Neuronal stem cell (in vitro differentiated cells): ENCODE measurements around the gene ZACN.
"Not testable (repeated sequence)": the region's sequence is repeated elsewhere in the genome, so short reads cannot be mapped to it uniquely, and the experiment has no call there.

ENCODE experiments used
- DNase-seq: peaks from one replicate; pipeline ENCODE4 v3.0.0-alpha.2; 2013; ENCODE audit warnings: low spot score
- H2AFZ ChIP-seq: one replicate; pipeline ENCODE4 v1.6.1; 2013; ENCODE audit warnings: mild to moderate bottlenecking, low read length, inconsistent platforms
- H2AK5ac ChIP-seq: 2 replicates; pipeline ENCODE4 v1.6.1; 2013; ENCODE audit warnings: low read depth, mild to moderate bottlenecking, inconsistent platforms, low read length, moderate library complexity, mixed read lengths
- H2BK120ac ChIP-seq: 2 replicates; pipeline ENCODE4 v1.6.1; 2013; ENCODE audit warnings: low read depth, mild to moderate bottlenecking, inconsistent platforms, low read length, moderate library complexity, mixed read lengths
- H2BK12ac ChIP-seq: one replicate; pipeline ENCODE4 v1.6.1; 2013; ENCODE audit warnings: low read length, inconsistent platforms
- H2BK15ac ChIP-seq: 2 replicates; pipeline ENCODE4 v1.6.1; 2013; ENCODE audit warnings: mild to moderate bottlenecking, low read length, inconsistent platforms, mixed read lengths
- H2BK5ac ChIP-seq: one replicate; pipeline ENCODE4 v1.6.1; 2013; ENCODE audit warnings: inconsistent platforms, mild to moderate bottlenecking, low read length, moderate library complexity
- H3K14ac ChIP-seq: one replicate; pipeline ENCODE4 v1.6.1; 2013; ENCODE audit warnings: low read length, inconsistent platforms
- H3K18ac ChIP-seq: 2 replicates; pipeline ENCODE4 v1.6.1; 2013; ENCODE audit warnings: low read length, inconsistent platforms
- H3K23ac ChIP-seq: 2 replicates; pipeline ENCODE4 v1.6.1; 2013; ENCODE audit warnings: low read depth, mild to moderate bottlenecking, mixed read lengths, low read length, inconsistent platforms; ENCODE audit not compliant: poor library complexity
- H3K27ac ChIP-seq: replicated peaks from 3 replicates; pipeline ENCODE4 v1.5.1; 2013; ENCODE audit warnings: low read length, inconsistent platforms
- H3K27me3 ChIP-seq, 3 experiments: 2 replicates each; pipeline ENCODE4 v1.6.1; 2013; ENCODE audit warnings: low read length in 3 of 3, mild to moderate bottlenecking in 2 of 3, inconsistent platforms in 1 of 3, low read depth in 1 of 3, mixed read lengths in 1 of 3, moderate library complexity in 1 of 3; ENCODE audit not compliant: control insufficient read depth in 3 of 3, insufficient read depth in 3 of 3
- H3K36me3 ChIP-seq, 2 donors: replicated peaks in 1 of 2; 2 replicates each; pipeline ENCODE4 v1.6.1; 2013; ENCODE audit warnings: low read length in 2 of 2; ENCODE audit not compliant: control insufficient read depth in 2 of 2, insufficient read depth in 2 of 2
- H3K4ac ChIP-seq: 2 replicates; pipeline ENCODE4 v1.6.1; 2013; ENCODE audit warnings: inconsistent platforms, mild to moderate bottlenecking, low read length, moderate library complexity
- H3K4me1 ChIP-seq, 2 donors: 1 replicate in 1 of 2; 2 replicates in 1 of 2; pipeline ENCODE4 v1.6.1; 2013; ENCODE audit warnings: low read length in 2 of 2, low read depth in 1 of 2; ENCODE audit not compliant: control insufficient read depth in 2 of 2, insufficient read depth in 1 of 2
- H3K4me2 ChIP-seq: one replicate; pipeline ENCODE4 v1.6.1; 2013; ENCODE audit warnings: mild to moderate bottlenecking, low read length, inconsistent platforms; ENCODE audit not compliant: insufficient read depth, poor library complexity, severe bottlenecking
- H3K4me3 ChIP-seq, 2 donors: 2 replicates each; pipeline ENCODE4 v1.5.1; 2013; ENCODE audit warnings: low read length in 2 of 2, mild to moderate bottlenecking in 2 of 2, inconsistent platforms in 1 of 2, moderate library complexity in 1 of 2
- H3K79me1 ChIP-seq: one replicate; pipeline ENCODE4 v1.6.1; 2013; ENCODE audit warnings: low read depth, mild to moderate bottlenecking, inconsistent platforms, low read length, moderate library complexity
- H3K9ac ChIP-seq: one replicate; pipeline ENCODE4 v1.6.1; 2013; ENCODE audit warnings: mild to moderate bottlenecking, low read depth, low read length, inconsistent platforms; ENCODE audit not compliant: poor library complexity
- H3K9me3 ChIP-seq, 2 donors: replicated peaks in 1 of 2; 2 replicates each; pipeline versions ENCODE3 to v1.6.1; 2013; ENCODE audit warnings: low read length in 2 of 2, mild to moderate bottlenecking in 2 of 2, inconsistent platforms in 1 of 2, low read depth in 1 of 2, mixed read lengths in 1 of 2, moderate library complexity in 1 of 2; ENCODE audit not compliant: control insufficient read depth in 2 of 2, insufficient read depth in 1 of 2
- H4K8ac ChIP-seq: one replicate; pipeline ENCODE4 v1.6.1; 2013; ENCODE audit warnings: low read depth, mild to moderate bottlenecking, inconsistent platforms, low read length, moderate library complexity
- H4K91ac ChIP-seq: one replicate; pipeline ENCODE4 v1.6.1; 2013; ENCODE audit warnings: low read length, low read depth, mild to moderate bottlenecking, inconsistent platforms; ENCODE audit not compliant: poor library complexity
- WGBS, 2 donors: extraction: QIAGEN DNeasy Blood & Tissue Kit; methylation state at CpG; one replicate each; pipeline ENCODE4 v1.1.7; 2013; ENCODE audit warnings: missing lambda C conversion rate in 2 of 2, mixed read lengths in 1 of 2; ENCODE audit not compliant: insufficient read length in 2 of 2, insufficient replicate concordance in 1 of 2; ENCODE audit errors: extremely low coverage in 2 of 2; 5-methylcytosine and 5-hydroxymethylcytosine counted together

ZACN gene

GRCh38 chr17:76040376-76040775 lies 38.6 kb upstream of the ZACN start:
- Histone ChIP-seq H4K8ac (no peak overlapping the region), H3K79me1 (no peaks in the 10 kb centered on the region), H3K27ac (no peak overlapping the region), H2BK12ac (no peak overlapping the region), H3K4me2 (no peak overlapping the region), H4K91ac (no peak overlapping the region), H3K9ac (no peak overlapping the region), H3K18ac (no peak overlapping the region), H3K36me3 (peaks cover 46 to 86% of the 10 kb centered on the region in 2 donors), H3K27me3 (peaks cover 0 to 1% (median 0%) of the 10 kb centered on the region in 3 experiments), H3K4me1 (peaks cover 0 to 8% of the 10 kb centered on the region in 2 donors), H2AFZ (no peak overlapping the region), H3K14ac (no peak overlapping the region), H3K4me3 (peak overlapping the region in 1 of 2 donors; percentile 39), H2BK120ac (no peak overlapping the region), H3K4ac (no peak overlapping the region), H2AK5ac (no peak overlapping the region), H3K23ac (no peak overlapping the region), H3K9me3 (no peaks in the 10 kb centered on the region), H2BK5ac (no peak overlapping the region), H2BK15ac (no peak overlapping the region)
- WGBS, 2 donors, result no CpG with 5 or more reads among the region's 6 CpGs
- no peak for DNase-seq

GRCh38 chr17:76042868-76043267 lies 36.1 kb upstream of the ZACN start:
- not testable (repeated sequence) for H3K9me3 ChIP-seq, H3K23ac ChIP-seq, H3K27ac ChIP-seq, DNase-seq, H3K18ac ChIP-seq, H3K4me1 ChIP-seq, H2AFZ ChIP-seq, H3K79me1 ChIP-seq, H4K8ac ChIP-seq, H2BK15ac ChIP-seq, H2AK5ac ChIP-seq, H3K4ac ChIP-seq, H2BK120ac ChIP-seq, H3K4me3 ChIP-seq, H3K9ac ChIP-seq, H2BK5ac ChIP-seq, H3K14ac ChIP-seq, H2BK12ac ChIP-seq, H4K91ac ChIP-seq, H3K27me3 ChIP-seq, H3K4me2 ChIP-seq
- no CpG with 5 or more reads among the region's 3 CpGs for WGBS, 2 donors
- peaks cover 61 to 96% of the 10 kb centered on the region in 2 donors for H3K36me3 ChIP-seq

DNA sequence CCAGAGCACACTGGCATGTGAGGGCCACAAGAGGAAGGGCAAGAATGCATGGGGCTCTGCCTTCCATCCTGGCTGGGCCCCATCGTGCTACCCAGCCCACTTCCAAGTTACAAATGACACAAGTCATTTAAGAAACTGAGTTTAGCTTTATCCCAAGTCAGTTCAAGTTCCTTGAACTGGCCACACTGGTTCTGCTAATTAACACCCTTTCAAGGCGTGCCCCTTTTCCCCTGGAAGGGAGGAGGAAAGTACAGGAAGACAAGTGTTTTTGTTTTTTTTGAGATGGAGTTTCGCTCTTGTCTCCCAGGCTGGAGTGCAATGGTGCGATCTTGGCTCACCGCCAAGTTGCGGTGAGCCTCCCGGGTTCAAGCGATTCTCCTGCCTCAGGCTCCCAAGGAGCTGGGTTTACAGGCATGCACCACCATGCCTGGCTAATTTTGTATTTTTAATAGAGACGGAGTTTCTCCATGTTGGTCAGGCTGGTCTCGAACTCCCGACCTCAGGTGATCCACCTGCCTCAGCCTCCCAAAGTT lies 34.4 kb upstream of the ZACN start:
- H3K27me3 ChIP-seq, H3K79me1 ChIP-seq, H3K4me2 ChIP-seq, H3K14ac ChIP-seq, H3K4me1 ChIP-seq, H2BK12ac ChIP-seq, H2BK120ac ChIP-seq, H3K23ac ChIP-seq, H4K91ac ChIP-seq, H3K9ac ChIP-seq, H2AFZ ChIP-seq, H3K18ac ChIP-seq, H2BK5ac ChIP-seq, H2AK5ac ChIP-seq, H3K4me3 ChIP-seq, H3K4ac ChIP-seq, H2BK15ac ChIP-seq, H4K8ac ChIP-seq, DNase-seq, H3K9me3 ChIP-seq: not testable (repeated sequence)
- WGBS, 2 donors, result no CpG with 5 or more reads among the region's 11 CpGs
- Histone ChIP-seq H3K27ac (peak overlapping the region; percentile 27), H3K36me3 (peaks cover 68 to 96% of the 10 kb centered on the region in 2 donors)

GRCh38 chr17:76046064-76046463 lies 32.9 kb upstream of the ZACN start:
- Histone ChIP-seq H3K79me1 (peaks cover 1% of the 10 kb centered on the region), H2BK15ac (no peak overlapping the region), H3K9me3 (no peaks in the 10 kb centered on the region), H4K8ac (no peak overlapping the region), H3K23ac (no peak overlapping the region), H3K4me1 (peaks cover 1 to 12% of the 10 kb centered on the region in 2 donors), H2BK120ac (no peak overlapping the region), H3K27me3 (peaks cover 0 to 1% (median 0%) of the 10 kb centered on the region in 3 experiments), H3K36me3 (peaks cover 62 to 96% of the 10 kb centered on the region in 2 donors), H3K4me2 (no peak overlapping the region), H2AFZ (no peak overlapping the region), H3K14ac (no peak overlapping the region), H3K18ac (no peak overlapping the region), H3K4me3 (no peak overlapping the region), H3K4ac (no peak overlapping the region), H3K27ac (no peak overlapping the region), H3K9ac (no peak overlapping the region), H2AK5ac (no peak overlapping the region), H2BK5ac (no peak overlapping the region), H4K91ac (no peak overlapping the region), H2BK12ac (no peak overlapping the region)
- WGBS, 2 donors, result no CpG with 5 or more reads among the region's 8 CpGs
- DNase-seq, result no peak
